Parathyroid adenoma (tissue), 2 donors: ENCODE measurements around the gene OPRL1.

Source experiments
- H2AFZ ChIP-seq: fragments of 300-600 bp; sonication (generic); one replicate; pipeline ENCODE4 v1.7.0; 2017; ENCODE audit warnings: antibody characterized with exemption, mild to moderate bottlenecking
- H3K27ac ChIP-seq: fragments of 300-600 bp; sonication (generic); one replicate; pipeline ENCODE4 v1.7.0; 2017
- H3K27me3 ChIP-seq: fragments of 300-600 bp; sonication (generic); one replicate; pipeline ENCODE4 v1.7.0; 2017; ENCODE audit warnings: low read length; ENCODE audit not compliant: control insufficient read depth, insufficient read depth
- H3K36me3 ChIP-seq: fragments of 300-600 bp; sonication (generic); one replicate; pipeline ENCODE4 v1.7.0; 2017; ENCODE audit warnings: low read length; ENCODE audit not compliant: control insufficient read depth, insufficient read depth
- H3K4me1 ChIP-seq: fragments of 300-600 bp; sonication (generic); one replicate; pipeline ENCODE4 v1.7.0; 2017; ENCODE audit warnings: control low read depth
- H3K4me2 ChIP-seq: fragments of 300-600 bp; sonication (generic); one replicate; pipeline ENCODE4 v1.7.0; 2017; ENCODE audit warnings: low read length
- H3K4me3 ChIP-seq: fragments of 300-600 bp; sonication (generic); one replicate; pipeline ENCODE4 v1.7.0; 2017; ENCODE audit warnings: low read depth, low read length
- H3K79me2 ChIP-seq: fragments of 300-600 bp; sonication (generic); one replicate; pipeline ENCODE4 v1.7.0; 2017; ENCODE audit warnings: control low read depth
- H3K9ac ChIP-seq: fragments of 300-600 bp; sonication (generic); one replicate; pipeline ENCODE4 v1.7.0; 2017; ENCODE audit warnings: mild to moderate bottlenecking
- H3K9me3 ChIP-seq: fragments of 300-600 bp; sonication (generic); one replicate; pipeline ENCODE4 v1.7.0; 2017; ENCODE audit warnings: low read length; ENCODE audit not compliant: control insufficient read depth
- CTCF ChIP-seq: fragments of 300-600 bp; sonication (generic); IDR thresholded peaks from one replicate; pipeline ENCODE4 v1.7.0; 2017; ENCODE audit warnings: antibody characterized with exemption, mild to moderate bottlenecking
- donor health status: primary hyperparathyroidism.

Gene OPRL1

DNA sequence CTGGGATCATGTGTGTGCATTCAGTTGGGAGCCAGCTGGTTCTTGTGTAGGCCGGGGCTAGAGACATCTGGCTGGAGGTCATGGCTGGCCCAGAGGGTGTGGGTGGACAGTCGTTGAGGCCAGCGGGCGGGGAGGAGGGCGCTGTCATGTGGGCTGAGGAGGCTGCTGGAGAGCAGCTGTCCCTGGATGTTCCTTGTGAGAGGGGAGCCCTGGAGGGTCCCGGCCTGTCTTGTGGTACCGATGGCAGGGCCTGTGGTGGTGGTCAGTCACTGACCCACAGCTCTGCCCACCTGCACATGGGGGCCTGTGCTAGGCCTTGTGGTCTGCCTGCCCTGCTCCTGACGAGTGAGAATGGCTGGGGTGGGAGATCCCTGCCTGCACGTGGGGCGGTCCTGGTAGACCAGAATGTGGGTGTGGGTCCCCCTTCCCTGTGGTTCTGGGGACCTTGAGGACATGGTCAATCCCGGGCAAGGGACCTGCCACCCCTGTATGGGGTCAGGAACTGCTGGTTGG, 45.8 kb upstream of the OPRL1 start:
- Histone ChIP-seq H3K9ac (no peak overlapping the region), H2AFZ (no peak overlapping the region), H3K27me3 (no peaks in the 10 kb centered on the region), H3K4me1 (no peaks in the 10 kb centered on the region), H3K4me2 (no peak overlapping the region), H3K79me2 (no peaks in the 10 kb centered on the region), H3K9me3 (no peaks in the 10 kb centered on the region), H3K4me3 (no peak overlapping the region), H3K27ac (no peak overlapping the region), H3K36me3 (no peaks in the 10 kb centered on the region)
- TF ChIP-seq CTCF: no peak

DNA sequence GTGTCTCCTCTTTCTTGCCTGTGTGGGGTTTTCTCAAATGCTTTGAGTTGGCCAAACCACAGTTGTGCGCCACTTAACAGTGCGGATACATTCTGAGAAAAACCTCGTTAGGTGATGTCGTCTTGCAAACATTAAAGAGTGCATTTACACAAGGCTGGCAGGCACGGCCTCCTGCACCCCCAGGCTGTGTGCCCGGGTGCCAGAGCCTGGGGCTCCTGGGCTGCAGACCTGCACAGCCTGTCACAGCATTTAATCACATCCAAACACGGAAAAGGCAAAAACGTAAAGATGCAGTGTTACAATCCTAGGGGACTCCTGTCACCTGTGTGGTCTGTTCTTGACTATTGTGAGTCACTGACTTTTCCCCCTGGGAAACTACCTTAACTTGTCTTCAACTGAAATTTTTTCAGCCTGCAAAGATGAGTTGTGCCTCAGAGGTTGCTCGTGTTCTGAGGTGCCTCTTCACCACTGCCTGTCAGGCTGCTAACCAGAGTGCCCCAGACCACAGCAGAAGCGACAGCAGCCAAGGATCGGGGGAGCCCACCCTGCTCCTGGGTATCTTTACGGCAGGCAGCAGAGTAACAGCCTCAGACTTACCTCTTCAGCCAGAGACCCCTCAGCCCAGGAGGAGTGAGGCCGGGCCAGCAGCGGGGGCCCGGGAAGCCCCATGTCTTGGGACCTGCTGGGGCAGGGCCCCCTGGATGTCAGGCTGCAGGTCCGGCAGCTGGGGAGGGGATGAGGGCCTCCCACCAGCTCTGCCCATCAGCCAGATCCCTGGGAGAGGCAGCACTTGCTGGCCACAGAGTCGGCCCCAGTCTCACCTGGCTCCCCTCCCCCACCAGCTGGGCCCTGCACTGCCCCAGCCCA, 44.6 kb upstream of the OPRL1 start:
- Histone ChIP-seq H3K27ac (no peak overlapping the region), H3K4me1 (peaks cover 4% of the 10 kb centered on the region), H3K36me3 (no peaks in the 10 kb centered on the region), H3K4me3 (no peak overlapping the region), H3K9me3 (no peaks in the 10 kb centered on the region), H3K79me2 (no peaks in the 10 kb centered on the region), H3K4me2 (no peak overlapping the region), H3K9ac (no peak overlapping the region), H3K27me3 (no peaks in the 10 kb centered on the region), H2AFZ (no peak overlapping the region)
- TF ChIP-seq CTCF: no peak

GRCh38 chr20:64035933-64036345, 43.9 kb upstream of the OPRL1 start, which contains the start of gene C20orf204:
C20orf204 (plus strand) TSS chr20:64036182; CDS start chr20:64036324, 142 bp downstream.
- H3K4me2 ChIP-seq: no peak within 1 kb of the TSS
- peaks cover 4% of the 10 kb centered on the region for H3K4me1 ChIP-seq
- no peaks in the 10 kb centered on the region for H3K36me3 ChIP-seq
- no peak within 1 kb of the TSS for H3K9ac ChIP-seq
- no peaks in the 10 kb centered on the region for H3K79me2 ChIP-seq
- no peaks in the 10 kb centered on the region for H3K27me3 ChIP-seq
- H3K4me3 ChIP-seq: no peak within 1 kb of the TSS
- no peak for TF ChIP-seq CTCF
- H3K27ac ChIP-seq: no peak within 1 kb of the TSS
- H2AFZ ChIP-seq: no peak within 1 kb of the TSS
- H3K9me3 ChIP-seq: no peaks in the 10 kb centered on the region

- no peaks in the 10 kb centered on the region for H3K79me2 ChIP-seq
- no peaks in the 10 kb centered on the region for H3K9me3 ChIP-seq
- H3K9ac ChIP-seq: no peak overlapping the region
- no peaks in the 10 kb centered on the region for H3K27me3 ChIP-seq
- no peaks in the 10 kb centered on the region for H3K36me3 ChIP-seq
- H3K27ac ChIP-seq: no peak overlapping the region
- no peak overlapping the region for H3K4me3 ChIP-seq
- no peak overlapping the region for H3K4me2 ChIP-seq
- H2AFZ ChIP-seq: no peak overlapping the region
- peaks cover 4% of the 10 kb centered on the region for H3K4me1 ChIP-seq
- no peak for TF ChIP-seq CTCF
Observed at GRCh38 chr20:64036346-64037198, 43.3 kb upstream of the OPRL1 start.
